HFFc6 (cell line): ENCODE measurements around the gene PLXDC1. TPM values are rescaled to one million over a fixed set of nuclear protein-coding genes. Genes with fewer than 3 reads are reported as not detected.

ENCODE experiments used
- DNase-seq: peaks from one replicate; pipeline ENCODE4 v3.0.0-alpha.2; 2018
- H3K27ac Mint-ChIP-seq: 2 replicates; pipeline ENCODE4 v1.8.0; 2020; ENCODE audit warnings: mild to moderate bottlenecking, mixed read lengths
- H3K27me3 Mint-ChIP-seq: 2 replicates; pipeline ENCODE4 v1.8.0; 2021; ENCODE audit warnings: mild to moderate bottlenecking, moderate library complexity, mixed read lengths; ENCODE audit not compliant: insufficient read depth
- H3K36me3 Mint-ChIP-seq: 2 replicates; pipeline ENCODE4 v1.8.0; 2021; ENCODE audit warnings: low read depth, mixed read lengths
- H3K4me1 Mint-ChIP-seq: 2 replicates; pipeline ENCODE4 v1.8.0; 2020; ENCODE audit warnings: low read depth, mixed read lengths
- H3K4me3 Mint-ChIP-seq: 2 replicates; pipeline ENCODE4 v1.8.0; 2020; ENCODE audit warnings: mild to moderate bottlenecking, moderate library complexity, mixed read lengths
- H3K9me3 Mint-ChIP-seq: 2 replicates; pipeline ENCODE4 v1.8.0; 2020; ENCODE audit warnings: mild to moderate bottlenecking, mixed read lengths
- CTCF ChIP-seq: fragments of 200-600 bp; sonication (generic); IDR thresholded peaks from 2 replicates; pipeline ENCODE4 v1.5.0; 2021; ENCODE audit warnings: antibody characterized with exemption, mild to moderate bottlenecking
- total RNA-seq, 6 experiments: library from RNA; stranded (reverse); fragmentation: NEBNext Ultra II Directional; extraction: Animal tissue kit (Norgen Biotek cat#: 25700); gene quantifications; 2 replicates in 1 of 6; 3 replicates in 5 of 6; pipeline ENCODE4 v1.2.3, GENCODE V29; 2021

PLXDC1 gene
- total RNA-seq, 6 experiments from 2014 or later, result 0.20 to 2.2 (median 0.69) TPM

GRCh38 chr17:39161962-39162361 lies 10.5 kb upstream of the PLXDC1 start:
- DNase-seq, result no peak
- Mint-ChIP-seq H3K4me3 (no peak overlapping the region), H3K4me1 (peaks cover 21% of the 10 kb centered on the region), H3K36me3 (no peaks in the 10 kb centered on the region), H3K9me3 (no peaks in the 10 kb centered on the region), H3K27ac (no peak overlapping the region), H3K27me3 (peaks cover 13% of the 10 kb centered on the region)
- TF ChIP-seq CTCF, result no peak

GRCh38 chr17:39158623-39159022 lies 7.2 kb upstream of the PLXDC1 start:
- Mint-ChIP-seq H3K36me3 (no peaks in the 10 kb centered on the region), H3K9me3 (no peaks in the 10 kb centered on the region), H3K27me3 (peaks cover 10% of the 10 kb centered on the region), H3K27ac (no peak overlapping the region), H3K4me1 (peaks cover 9% of the 10 kb centered on the region), H3K4me3 (no peak overlapping the region)
- no peak for TF ChIP-seq CTCF
- DNase-seq, result no peak

- Mint-ChIP-seq H3K36me3 (no peaks in the 10 kb centered on the region), H3K9me3 (no peaks in the 10 kb centered on the region), H3K4me1 (peaks cover 27% of the 10 kb centered on the region), H3K4me3 (no peak overlapping the region; the same call in 1 of the 2 replicates), H3K27me3 (peaks cover 14% of the 10 kb centered on the region), H3K27ac (no peak overlapping the region)
- TF ChIP-seq CTCF, result no peak
- DNase-seq, result peak; percentile 19
Measured at GRCh38 chr17:39156491-39156890, 5.1 kb upstream of the PLXDC1 start.

GRCh38 chr17:39155654-39156053 lies 4.2 kb upstream of the PLXDC1 start:
- Mint-ChIP-seq H3K27me3 (peaks cover 14% of the 10 kb centered on the region), H3K4me1 (peaks cover 27% of the 10 kb centered on the region), H3K4me3 (no peak overlapping the region), H3K9me3 (no peaks in the 10 kb centered on the region), H3K27ac (no peak overlapping the region), H3K36me3 (no peaks in the 10 kb centered on the region)
- no peak for TF ChIP-seq CTCF
- DNase-seq, result no peak

- H3K27me3 Mint-ChIP-seq, result peaks cover 14% of the 10 kb centered on the region
- peak overlapping the region; percentile 82 for H3K27ac Mint-ChIP-seq
- H3K4me1 Mint-ChIP-seq, result peaks cover 27% of the 10 kb centered on the region
- H3K4me3 Mint-ChIP-seq, result peak overlapping the region; percentile 96
- no peaks in the 10 kb centered on the region for H3K36me3 Mint-ChIP-seq
- H3K9me3 Mint-ChIP-seq, result no peaks in the 10 kb centered on the region
- DNase-seq, result peak; percentile 91
- TF ChIP-seq CTCF, result peak; percentile 22; the same call in 1 of the 2 replicates
Measured at GRCh38 chr17:39153599-39154051, 2.2 kb upstream of the PLXDC1 start.
